HG02763 (cell line): ENCODE data around the gene GNAI2.
"Not testable (repeated sequence)": the region's sequence is repeated elsewhere in the genome, so short reads cannot be mapped to it uniquely, and the experiment has no call there.

ENCODE experiments used
- ATAC-seq: cut with Tn5 transposase; IDR thresholded peaks from one replicate; pipeline ENCODE4 v1.9.1; 2021; ENCODE audit warnings: mild to moderate bottlenecking, moderate library complexity; ENCODE audit not compliant: unreplicated experiment

Gene GNAI2

GRCh38 chr3:50263478-50264382, 27.7 kb downstream of the GNAI2 start:
- no peak for ATAC-seq

GRCh38 chr3:50264383-50264963, 28.5 kb downstream of the GNAI2 start:
- ATAC-seq: no peak

- ATAC-seq: no peak
These were observed 29.0 kb downstream of the GNAI2 start for GRCh38 chr3:50264964-50265485.

GRCh38 chr3:50265571-50265970, 29.6 kb downstream of the GNAI2 start:
- ATAC-seq: no peak

GRCh38 chr3:50266017-50266416, 30.0 kb downstream of the GNAI2 start:
- ATAC-seq: no peak

GRCh38 chr3:50266836-50267235, 30.8 kb downstream of the GNAI2 start:
- no peak for ATAC-seq

GRCh38 chr3:50267280-50267913, 31.4 kb downstream of the GNAI2 start:
- no peak for ATAC-seq

- ATAC-seq: no peak
These were observed 32.3 kb downstream of the GNAI2 start for GRCh38 chr3:50268276-50268675.

- ATAC-seq: no peak
These were observed 32.9 kb downstream of the GNAI2 start, which contains the start of gene SEMA3B for GRCh38 chr3:50268703-50269451. Gene SEMA3B, plus strand, starts transcription at chr3:50269147. Its CDS starts 94 bp downstream, at chr3:50269241.

GRCh38 chr3:50269460-50269859, 33.5 kb downstream of the GNAI2 start:
- ATAC-seq: no peak

- no peak for ATAC-seq
These were observed 34.0 kb downstream of the GNAI2 start for GRCh38 chr3:50269977-50270413.

GRCh38 chr3:50270422-50271224, 34.6 kb downstream of the GNAI2 start:
- no peak for ATAC-seq

GRCh38 chr3:50271314-50271936, 35.4 kb downstream of the GNAI2 start:
- ATAC-seq: no peak

GRCh38 chr3:50272538-50272910, 36.5 kb downstream of the GNAI2 start:
- ATAC-seq: not testable (repeated sequence)

- peak; percentile 80 for ATAC-seq
These were observed 37.1 kb downstream of the GNAI2 start for GRCh38 chr3:50272911-50273688.

- ATAC-seq: no peak
These were observed 37.7 kb downstream of the GNAI2 start for GRCh38 chr3:50273689-50274065.

GRCh38 chr3:50274371-50275104, 38.5 kb downstream of the GNAI2 start:
- no peak for ATAC-seq
